TTC549 (cell line): ENCODE measurements around the gene ADAT1.
"Not testable (repeated sequence)": the region's sequence is repeated elsewhere in the genome, so short reads cannot be mapped to it uniquely, and the experiment has no call there.

Experiments
- FAIRE-seq: peaks from 2 replicates; lab custom pipeline; 2012; peaks lifted over from hg19 to GRCh38; lab: Jason Lieb, UNC

The ADAT1 gene

DNA sequence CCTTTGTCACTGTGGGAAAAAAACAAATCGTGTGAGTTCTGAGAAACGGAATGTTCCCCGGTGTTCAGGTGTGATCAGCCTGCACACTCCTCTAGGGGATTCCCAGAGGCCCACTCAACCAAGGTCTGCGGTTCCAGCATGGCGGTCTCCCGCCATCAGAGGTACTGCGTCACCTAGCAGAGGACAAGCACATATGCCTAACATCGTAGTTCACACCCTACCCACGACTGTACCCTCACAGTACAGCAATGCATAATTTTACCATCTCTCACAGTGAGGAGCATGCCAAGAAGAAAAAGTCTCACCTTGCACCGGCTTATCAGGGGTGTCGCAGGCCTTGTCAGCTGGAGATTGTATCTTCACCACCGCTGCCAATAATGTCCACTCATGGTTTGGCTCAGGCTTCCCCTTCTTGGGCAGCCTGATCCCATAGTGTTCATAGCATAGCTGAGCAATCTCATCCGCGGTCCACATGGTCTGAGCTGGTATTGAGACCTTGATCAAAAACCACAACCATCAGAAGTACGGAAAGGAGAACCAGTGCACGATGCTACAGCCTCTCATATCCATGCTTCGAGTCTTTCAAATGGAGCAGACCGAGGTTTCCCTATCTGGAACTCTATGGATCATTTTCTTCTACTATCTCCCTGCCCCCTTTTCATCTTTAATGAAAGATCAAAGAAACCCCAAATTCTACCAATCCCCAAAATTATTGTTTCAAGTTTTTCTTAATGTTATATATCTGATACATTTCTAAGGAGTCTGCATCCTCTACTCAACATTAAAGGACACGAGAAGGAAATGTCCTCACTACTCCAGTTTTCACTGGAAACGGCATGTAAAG lies 2.5 kb downstream of the ADAT1 start:
- FAIRE-seq: no peak

DNA sequence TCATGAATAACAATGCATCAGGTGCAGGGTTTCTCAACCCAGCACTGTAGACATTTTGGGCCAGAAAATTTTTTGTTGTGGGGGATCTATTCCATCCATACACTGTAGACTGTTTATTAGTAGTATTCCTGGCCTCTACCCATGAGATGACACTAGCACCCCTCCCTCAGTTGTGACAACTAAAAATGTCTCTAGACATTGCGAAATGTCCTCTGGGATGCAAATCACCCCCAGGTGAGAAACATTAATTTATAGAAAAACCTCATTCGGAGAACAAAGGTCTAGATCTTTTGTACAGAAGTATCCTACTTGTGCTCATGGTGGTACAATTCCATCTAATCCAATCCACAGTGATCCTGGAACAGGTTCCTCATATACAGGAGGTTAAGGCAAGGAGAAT lies 4.3 kb downstream of the ADAT1 start:
- no peak for FAIRE-seq

DNA sequence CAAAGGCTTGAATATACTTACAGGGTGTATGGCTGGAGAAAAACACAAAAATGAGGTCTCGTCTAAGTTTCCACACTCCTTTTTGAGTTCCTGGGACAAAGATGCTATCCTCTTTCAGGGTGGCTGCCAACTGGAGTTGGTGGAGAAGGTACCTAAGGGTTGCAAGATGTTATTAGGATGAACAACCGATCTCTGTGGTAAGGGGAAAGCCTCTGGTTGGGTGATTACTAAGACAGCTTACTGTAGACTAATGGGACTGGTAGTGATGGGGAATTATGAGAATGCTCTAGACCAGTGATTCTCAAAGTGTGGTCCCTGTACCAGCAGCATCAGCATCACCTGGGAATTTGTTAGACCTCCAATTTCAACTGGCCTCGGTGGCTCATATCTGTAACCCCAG lies 6.0 kb downstream of the ADAT1 start:
- FAIRE-seq: no peak

DNA sequence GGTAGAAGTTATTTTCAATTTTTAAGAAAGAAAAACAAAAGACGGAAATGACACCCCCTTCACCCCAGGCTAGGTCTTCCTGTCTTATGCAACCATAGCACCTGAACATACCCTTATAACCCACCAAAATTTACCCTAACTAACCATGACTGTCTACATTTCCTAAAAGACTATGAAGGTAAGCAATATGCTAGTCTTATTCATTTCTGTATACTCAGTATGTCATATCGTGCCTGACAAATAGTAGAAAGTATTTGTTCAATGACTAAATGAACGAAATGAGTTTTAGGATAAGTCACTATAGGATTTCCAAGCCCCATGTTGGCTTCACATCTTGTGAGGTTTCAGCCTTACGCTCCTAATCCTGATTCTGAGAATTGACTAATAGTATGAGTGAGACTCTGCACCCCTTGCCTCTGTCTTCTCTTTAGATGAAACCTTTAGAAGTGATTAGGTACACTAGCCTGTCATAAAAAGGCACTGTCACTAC lies 6.5 kb downstream of the ADAT1 start:
- FAIRE-seq: no peak

DNA sequence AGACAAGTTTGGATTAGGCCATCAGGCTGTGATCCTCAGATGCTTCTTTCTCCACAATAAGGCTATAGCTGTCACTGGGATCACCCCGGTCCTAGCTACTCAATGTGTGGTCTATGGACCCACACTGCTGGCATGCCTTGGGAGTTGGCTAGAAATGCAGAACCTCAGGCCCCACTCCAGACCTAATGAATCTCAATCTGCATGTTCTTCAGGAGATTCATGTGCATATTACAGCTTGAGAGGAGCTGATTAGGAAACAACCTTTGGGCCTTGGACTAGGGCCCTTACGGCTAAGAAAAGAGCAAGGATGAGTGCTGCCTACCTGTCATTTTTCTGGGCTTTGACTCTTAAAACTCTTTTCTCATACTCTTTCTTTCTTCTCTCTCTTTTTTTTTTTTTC lies 7.5 kb downstream of the ADAT1 start:
- no peak for FAIRE-seq

- no peak for FAIRE-seq
These were observed 8.8 kb downstream of the ADAT1 start for GRCh38 chr16:75614066-75614897.

DNA sequence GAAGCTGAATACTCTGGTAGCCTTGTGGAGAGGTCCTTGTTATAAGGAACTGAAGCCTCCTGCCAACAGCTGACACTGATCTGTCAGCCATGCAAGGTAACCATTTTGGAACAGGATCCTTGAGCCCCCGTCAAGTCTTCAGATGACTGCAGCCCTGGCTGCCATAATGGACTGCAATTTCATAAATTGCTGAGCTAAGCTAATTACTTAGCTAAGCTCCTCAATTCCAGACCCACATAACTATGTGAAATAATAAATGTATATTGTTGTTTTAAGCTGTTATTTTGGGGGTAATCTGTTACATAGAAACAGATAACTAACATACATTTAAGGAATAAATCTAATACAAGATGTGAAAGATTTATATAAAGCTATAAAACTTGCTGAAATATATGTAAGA lies 16.6 kb downstream of the ADAT1 start:
- FAIRE-seq: no peak

GRCh38 chr16:75603241-75603640 lies 19.8 kb downstream of the ADAT1 start:
- no peak for FAIRE-seq

GRCh38 chr16:75599452-75600277 lies 23.4 kb downstream of the ADAT1 start:
- no peak for FAIRE-seq

- no peak for FAIRE-seq
These were observed 29.0 kb downstream of the ADAT1 start for GRCh38 chr16:75593825-75594820.

DNA sequence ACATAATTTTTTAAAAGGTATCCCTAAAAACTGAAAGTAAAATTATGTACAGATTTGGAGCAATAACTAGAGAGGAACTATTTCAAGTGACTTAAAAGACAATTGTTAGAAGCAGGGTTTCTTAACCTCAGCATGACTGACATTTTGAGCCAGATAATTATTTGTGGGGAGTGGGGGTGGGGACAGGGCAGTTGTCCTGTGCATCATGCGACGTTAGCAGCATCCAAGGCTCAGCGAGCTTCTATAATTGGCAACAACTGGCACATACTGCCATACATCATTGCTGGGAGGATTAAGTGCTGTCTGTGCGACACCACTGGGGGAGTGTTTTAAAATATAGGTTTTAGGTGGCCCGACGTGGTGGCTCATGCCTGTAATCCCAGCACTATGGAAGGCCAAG lies 29.8 kb downstream of the ADAT1 start:
- no peak for FAIRE-seq

DNA sequence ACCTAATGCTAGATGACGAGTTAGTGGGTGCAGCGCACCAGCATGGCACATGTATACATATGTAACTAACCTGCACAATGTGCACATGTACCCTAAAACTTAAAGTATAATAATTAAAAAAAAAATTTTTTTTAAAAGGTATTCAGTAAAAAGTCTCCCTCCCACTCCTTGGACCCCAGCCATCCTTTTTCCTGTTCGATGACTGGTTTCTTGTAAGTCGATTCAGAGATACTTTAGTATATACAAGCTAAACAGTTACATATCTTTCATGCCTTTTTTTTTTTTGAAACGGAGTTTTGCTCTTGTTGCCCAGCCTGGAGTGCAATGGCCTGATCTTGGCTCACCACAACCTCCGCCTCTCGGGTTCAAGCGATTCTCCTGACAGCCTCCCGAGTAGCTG lies 31.2 kb downstream of the ADAT1 start:
- not testable (repeated sequence) for FAIRE-seq

GRCh38 chr16:75590920-75591843 lies 31.9 kb downstream of the ADAT1 start:
- no peak for FAIRE-seq

- FAIRE-seq: no peak
These were observed 33.8 kb downstream of the ADAT1 start for GRCh38 chr16:75589306-75589705.

GRCh38 chr16:75588716-75589115 lies 34.4 kb downstream of the ADAT1 start:
- no peak for FAIRE-seq

GRCh38 chr16:75584108-75584507 lies 39.0 kb downstream of the ADAT1 start:
- no peak for FAIRE-seq

- no peak for FAIRE-seq
These were observed 43.7 kb downstream of the ADAT1 start for GRCh38 chr16:75579281-75579834.

DNA sequence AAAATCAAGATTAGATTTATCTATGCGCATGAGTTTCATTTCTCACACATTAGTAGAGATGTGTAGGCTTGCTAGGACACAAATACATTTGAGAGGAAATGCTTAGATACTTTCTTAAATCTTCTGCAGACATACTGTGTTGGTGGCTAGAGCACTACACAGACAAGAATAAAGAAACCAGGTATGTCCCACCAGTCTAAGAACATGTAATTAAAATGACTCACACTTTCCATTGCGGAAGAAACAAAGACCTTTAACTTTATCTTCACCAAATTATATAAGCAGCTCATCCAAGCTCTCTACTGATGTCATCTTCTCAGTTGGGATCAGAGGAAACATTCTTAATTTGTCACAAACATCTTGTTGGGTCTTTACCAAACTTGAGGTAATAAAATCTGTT lies 44.4 kb downstream of the ADAT1 start:
- no peak for FAIRE-seq

GRCh38 chr16:75578212-75578611 lies 44.9 kb downstream of the ADAT1 start:
- FAIRE-seq: no peak

DNA sequence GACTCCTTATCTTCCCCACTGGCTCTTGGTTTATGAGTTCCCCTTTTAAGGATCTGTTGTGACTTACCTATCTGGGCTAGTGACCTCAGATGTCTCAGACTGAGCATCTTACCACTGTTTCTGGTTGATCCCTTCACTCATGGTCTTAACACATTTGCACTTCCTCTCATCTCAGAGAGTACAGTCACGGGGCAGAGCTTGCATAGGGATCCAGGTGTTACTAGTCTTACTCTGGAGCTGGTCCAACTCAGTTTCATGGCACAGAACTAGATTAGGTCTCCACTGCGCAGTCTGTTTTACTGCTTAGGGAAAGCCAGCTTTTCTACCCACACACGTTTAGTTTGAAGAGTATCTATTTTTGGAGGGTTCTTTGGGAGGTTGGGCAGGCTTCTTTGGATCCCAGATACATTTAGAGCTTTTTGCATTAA lies 46.7 kb downstream of the ADAT1 start:
- FAIRE-seq: no peak
